Activated CD4-positive, alpha-beta T cell treated with anti-CD3 and anti-CD28 coated beads, Interleukin-2, amount 50 U/mL, for 24 hours (primary cell): Measurements from ENCODE around the gene HDHD3.
A peak's percentile ranks its signal among the peaks of the same experiment; 100 is the strongest.

Experiments used
- DNase-seq, 2 donors: peaks; one replicate each; pipeline ENCODE4 v3.0.0-alpha.2; 2020; ENCODE audit warnings: low read depth in 1 of 2, low spot score in 1 of 2

Gene HDHD3

GRCh38 chr9:113340011-113340699 lies 36.6 kb downstream of the HDHD3 start, which contains the start of gene WDR31:
Gene WDR31 (minus strand): TSS chr9:113340275. CDS start chr9:113332022, 8,253 bp downstream.
- peak; percentile 70 for DNase-seq

GRCh38 chr9:113337714-113338113 lies 39.1 kb downstream of the HDHD3 start:
- DNase-seq = no peak

DNA sequence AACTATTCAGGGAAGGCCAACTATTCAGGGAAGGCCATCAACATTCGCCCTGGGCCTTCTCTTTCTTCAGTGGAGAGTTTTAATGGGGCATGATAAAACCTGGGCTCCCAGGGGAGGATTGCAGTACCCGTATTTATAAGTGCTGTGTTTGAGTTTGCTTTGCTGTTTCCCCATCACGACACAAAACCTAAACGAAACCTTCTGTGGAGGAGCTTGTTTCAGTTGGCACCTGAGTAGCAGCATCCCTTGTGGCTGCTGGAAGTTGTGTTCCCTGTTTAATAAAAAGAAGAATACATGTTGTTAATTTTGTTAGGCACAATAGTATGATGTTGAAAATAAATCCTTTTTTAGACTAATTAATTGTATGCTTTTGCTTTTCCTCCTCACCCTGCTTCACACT lies 45.0 kb downstream of the HDHD3 start:
- DNase-seq = no peak

DNA sequence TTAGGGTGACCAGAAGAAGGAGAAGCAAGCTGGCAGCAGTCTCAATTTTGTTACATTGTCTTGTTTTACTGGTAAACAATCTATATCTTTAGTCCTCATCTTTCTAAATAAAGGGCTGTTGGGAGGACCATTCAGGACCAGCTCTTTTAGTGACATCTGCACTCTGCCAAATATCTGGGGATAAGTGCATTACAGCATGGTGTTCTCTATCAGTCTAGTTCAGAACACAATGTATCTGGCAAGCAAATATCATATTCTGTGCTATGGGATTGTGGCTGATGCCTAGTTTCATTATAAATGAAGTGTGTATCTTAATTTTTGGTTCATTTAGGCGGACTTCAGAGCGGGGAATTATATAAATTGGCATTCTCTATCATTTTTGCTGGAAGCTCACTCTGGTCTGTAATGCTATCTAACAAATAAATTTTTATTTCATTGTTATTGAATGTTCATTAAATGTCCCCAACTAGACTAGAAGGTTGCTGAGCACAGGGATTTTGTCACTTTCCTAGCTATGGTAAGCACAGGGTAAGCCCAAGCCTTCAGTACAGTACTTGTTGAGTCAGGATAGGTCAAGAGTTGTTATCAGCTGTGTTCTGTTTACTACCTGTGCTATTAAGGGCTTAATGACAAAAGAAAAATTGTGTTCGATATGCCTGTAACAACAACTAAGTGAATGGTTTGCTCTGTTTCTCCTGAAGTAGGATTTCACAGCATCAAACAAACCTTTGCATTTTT lies 48.6 kb downstream of the HDHD3 start:
- no peak for DNase-seq

GRCh38 chr9:113326230-113326629 lies 50.6 kb downstream of the HDHD3 start:
- no peak for DNase-seq
